HS-27A (cell line): ENCODE results near the gene LHX1.
A peak's percentile ranks its signal among the peaks of the same experiment; 100 is the strongest.

Source experiments
- DNase-seq: peaks from one replicate; pipeline ENCODE4 v3.0.0-alpha.2; 2012; ENCODE audit warnings: low read depth, missing footprints

Gene LHX1

GRCh38 chr17:36939052-36939801 lies 2.0 kb downstream of the LHX1 start:
- no peak for DNase-seq

- DNase-seq: no peak
Observed at GRCh38 chr17:36939802-36940312, 2.6 kb downstream of the LHX1 start.

- no peak for DNase-seq
Observed at GRCh38 chr17:36940313-36941264, 3.3 kb downstream of the LHX1 start.

GRCh38 chr17:36941265-36942010 lies 4.2 kb downstream of the LHX1 start:
- DNase-seq: no peak

- DNase-seq: no peak
Observed at GRCh38 chr17:36942019-36942599, 4.8 kb downstream of the LHX1 start.

GRCh38 chr17:36942631-36943125 lies 5.4 kb downstream of the LHX1 start:
- no peak for DNase-seq

GRCh38 chr17:36943250-36944191 lies 6.2 kb downstream of the LHX1 start:
- no peak for DNase-seq

GRCh38 chr17:36944553-36944952 lies 7.3 kb downstream of the LHX1 start:
- DNase-seq: no peak

- no peak for DNase-seq
Observed at GRCh38 chr17:36945140-36945539, 7.9 kb downstream of the LHX1 start.

- no peak for DNase-seq
Observed at GRCh38 chr17:36945959-36946725, 8.9 kb downstream of the LHX1 start.

GRCh38 chr17:36946726-36947091 lies 9.4 kb downstream of the LHX1 start:
- no peak for DNase-seq

- peak; percentile 0 for DNase-seq
Observed at GRCh38 chr17:36947922-36948716, 10.8 kb downstream of the LHX1 start.

- peak; percentile 68 for DNase-seq
Observed at GRCh38 chr17:36948717-36949460, 11.6 kb downstream of the LHX1 start, which contains the start of gene AATF. Gene AATF (plus strand): TSS chr17:36948954. CDS start chr17:36949126, 172 bp downstream.

GRCh38 chr17:36949461-36949927 lies 12.2 kb downstream of the LHX1 start:
- DNase-seq: peak; percentile 17

- no peak for DNase-seq
Observed at GRCh38 chr17:36950027-36950426, 12.8 kb downstream of the LHX1 start.

GRCh38 chr17:36951084-36951789 lies 14.0 kb downstream of the LHX1 start:
- no peak for DNase-seq

GRCh38 chr17:36971508-36971907 lies 34.2 kb downstream of the LHX1 start:
- no peak for DNase-seq
